ENCODE results near the gene PCNX2. TPM values are rescaled to one million over a fixed set of nuclear protein-coding genes. Genes with fewer than 3 reads are reported as not detected.

Gene PCNX2
- total RNA-seq, 1 donor from 2014 or later, result 48.8 TPM

DNA sequence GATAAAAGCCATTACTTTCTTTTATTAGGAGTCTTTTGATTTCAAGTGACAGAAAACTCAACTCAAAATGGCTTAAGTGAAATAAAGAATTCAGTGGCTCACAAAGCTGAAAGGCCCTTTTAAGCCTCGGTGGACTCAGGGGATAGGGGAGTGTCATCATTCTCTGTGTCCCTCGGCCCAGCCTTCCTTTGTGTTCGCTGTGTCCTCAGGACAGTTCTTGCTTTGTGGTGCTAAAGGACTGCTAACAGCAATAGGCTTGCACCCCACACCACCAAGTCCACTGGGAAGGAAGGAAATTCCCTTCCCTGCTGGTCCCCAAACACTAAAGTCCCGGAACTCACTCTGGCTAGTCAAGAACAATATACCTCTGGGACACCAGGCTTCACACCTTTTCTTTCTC is 216.0 kb downstream of the PCNX2 start:
- intact Hi-C loops (cut with micrococcal nuclease), result no loop called here

DNA sequence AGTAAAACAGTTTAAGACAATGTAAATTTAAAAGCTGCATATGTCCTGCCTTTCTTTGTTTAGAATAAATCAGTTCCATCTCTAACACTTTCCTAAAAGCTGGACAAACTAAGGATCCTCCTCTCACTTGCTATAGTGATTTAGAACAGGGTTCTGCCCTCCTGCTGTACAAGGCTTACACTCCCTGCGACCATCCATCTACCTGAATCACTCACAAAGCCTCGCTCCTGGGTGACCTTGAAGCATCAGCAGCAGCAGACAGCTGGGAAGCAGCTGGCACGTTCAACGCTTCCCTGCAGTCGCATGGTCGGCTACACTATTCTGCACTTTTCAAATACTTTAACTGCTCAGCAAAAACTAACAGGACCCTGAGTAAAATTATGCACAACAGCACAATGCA is 217.1 kb downstream of the PCNX2 start:
- intact Hi-C loops (cut with micrococcal nuclease), result no loop called here

DNA sequence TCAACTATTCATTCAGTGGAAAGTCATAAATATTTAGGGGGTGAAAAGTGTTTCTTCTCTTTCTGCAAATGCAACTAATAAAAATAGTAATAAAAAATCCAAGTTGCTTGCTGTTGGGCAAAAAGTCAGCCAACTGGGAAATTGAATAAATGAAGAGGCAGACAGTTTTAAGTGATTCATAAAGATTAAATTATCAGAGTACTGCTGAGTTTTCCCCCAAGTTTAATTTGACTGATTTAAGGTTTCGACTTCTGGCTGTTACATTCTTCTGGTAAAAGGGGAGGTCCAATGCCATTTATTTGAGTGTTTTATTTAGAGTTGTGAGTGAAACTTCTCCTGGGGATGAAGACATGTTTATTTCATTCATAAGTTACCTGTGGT is 219.6 kb downstream of the PCNX2 start:
- intact Hi-C loops (cut with micrococcal nuclease), result no loop called here

DNA sequence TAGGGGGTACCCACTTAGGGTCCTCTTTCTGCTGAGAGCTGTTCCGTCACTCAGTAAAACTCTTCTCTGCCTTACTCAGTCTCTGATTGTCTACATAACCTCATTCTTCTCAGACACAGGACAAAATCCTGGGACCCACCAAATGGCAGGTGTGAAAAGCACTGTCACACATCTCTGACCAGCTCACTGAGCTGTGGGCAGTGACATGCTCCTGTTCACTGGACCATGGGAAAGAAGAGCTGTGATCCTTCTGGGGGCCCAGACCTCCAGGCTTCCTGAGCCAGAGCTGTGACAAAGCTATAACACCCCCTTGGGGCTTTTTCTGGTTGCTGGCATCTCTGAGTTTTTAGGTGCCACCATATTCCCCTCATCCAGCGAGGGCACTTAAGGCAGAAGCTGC is 229.4 kb downstream of the PCNX2 start:
- intact Hi-C loops (cut with micrococcal nuclease), result no loop called here

DNA sequence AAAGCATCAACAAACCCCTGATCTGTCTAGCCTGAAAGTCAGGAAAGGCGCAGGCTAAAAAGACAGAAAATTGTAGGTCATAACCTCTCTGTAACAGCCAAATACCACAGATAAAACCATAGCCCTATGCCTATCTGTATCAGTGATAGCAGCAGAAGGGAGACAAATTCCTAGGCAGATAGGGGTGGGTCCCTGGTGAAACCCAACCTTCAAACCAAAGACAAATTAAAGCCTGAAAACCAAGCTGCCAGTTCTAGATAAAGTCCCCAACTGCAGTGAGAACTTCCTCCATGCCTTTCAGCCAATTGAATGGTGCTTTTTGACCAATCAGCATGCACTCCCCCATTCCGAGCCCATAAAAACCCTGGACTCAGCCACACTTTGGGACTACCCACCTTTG is 229.8 kb downstream of the PCNX2 start:
- intact Hi-C loops (cut with micrococcal nuclease), result no loop called here

- intact Hi-C loops (cut with micrococcal nuclease), result no loop called here
These were observed 230.5 kb downstream of the PCNX2 start for GRCh38 chr1:233064988-233065387.

- intact Hi-C loops (cut with micrococcal nuclease), result no loop called here
These were observed 232.1 kb downstream of the PCNX2 start for GRCh38 chr1:233063462-233063861.

- intact Hi-C loops (cut with micrococcal nuclease), result no loop called here
These were observed 234.3 kb downstream of the PCNX2 start for GRCh38 chr1:233061265-233061664.

DNA sequence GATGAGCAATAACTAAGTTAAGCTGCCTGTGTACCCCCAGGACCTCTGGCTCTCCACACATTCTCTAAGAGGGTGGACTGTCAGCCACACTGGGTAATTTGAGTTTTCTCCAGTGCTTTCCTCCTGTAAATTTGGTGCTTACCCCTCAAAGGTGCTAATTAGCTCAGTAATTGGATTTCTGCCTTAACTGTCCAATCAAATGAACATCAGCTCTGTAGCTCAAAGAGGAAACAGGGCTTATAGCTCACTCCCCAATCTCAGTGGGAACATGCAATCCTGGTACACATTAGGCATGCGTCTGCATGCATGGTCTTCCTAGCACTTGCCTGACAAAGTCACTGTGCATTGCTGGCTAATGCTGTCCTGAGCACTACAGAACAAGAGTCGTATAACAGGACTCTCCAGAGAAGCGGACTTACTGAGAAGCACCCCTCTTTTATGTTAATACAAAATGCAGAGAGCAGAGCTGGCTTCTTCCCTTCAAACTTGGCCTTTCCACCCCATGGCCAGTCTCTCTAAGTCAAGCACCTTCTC is 235.0 kb downstream of the PCNX2 start:
- intact Hi-C loops (cut with micrococcal nuclease), result no loop called here

GRCh38 chr1:233057836-233058235 is 237.7 kb downstream of the PCNX2 start:
- intact Hi-C loops (cut with micrococcal nuclease), result no loop called here

- intact Hi-C loops (cut with micrococcal nuclease), result no loop called here
These were observed 239.5 kb downstream of the PCNX2 start for GRCh38 chr1:233055879-233056641.

GRCh38 chr1:233045588-233045987 is 249.9 kb downstream of the PCNX2 start:
- intact Hi-C loops (cut with micrococcal nuclease), result no loop called here

- intact Hi-C loops (cut with micrococcal nuclease), result no loop called here
These were observed 252.7 kb downstream of the PCNX2 start for GRCh38 chr1:233042834-233043233.

DNA sequence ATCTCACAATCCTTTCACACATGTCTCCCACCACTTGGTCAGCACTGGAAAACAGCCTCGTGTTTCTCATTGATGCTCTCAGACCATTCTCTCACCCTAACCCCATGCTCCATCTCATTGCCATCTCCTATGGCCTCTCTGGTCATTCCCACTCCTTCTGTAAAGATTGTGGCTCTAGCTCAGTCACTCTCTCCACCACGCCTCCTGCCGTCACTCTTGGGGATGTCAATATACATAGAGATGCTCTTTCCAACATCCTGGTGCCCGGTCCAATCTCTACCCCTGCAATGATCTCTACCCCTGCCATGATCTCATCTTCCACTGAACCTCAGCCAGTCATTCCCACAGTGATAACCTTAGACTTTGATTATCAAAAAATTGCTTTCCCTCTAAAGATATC is 255.0 kb downstream of the PCNX2 start:
- intact Hi-C loops (cut with micrococcal nuclease), result no loop called here

GRCh38 chr1:233038581-233038980 is 256.9 kb downstream of the PCNX2 start:
- intact Hi-C loops (cut with micrococcal nuclease), result no loop called here

- intact Hi-C loops (cut with micrococcal nuclease), result no loop called here
These were observed 257.7 kb downstream of the PCNX2 start for GRCh38 chr1:233037843-233038242.

DNA sequence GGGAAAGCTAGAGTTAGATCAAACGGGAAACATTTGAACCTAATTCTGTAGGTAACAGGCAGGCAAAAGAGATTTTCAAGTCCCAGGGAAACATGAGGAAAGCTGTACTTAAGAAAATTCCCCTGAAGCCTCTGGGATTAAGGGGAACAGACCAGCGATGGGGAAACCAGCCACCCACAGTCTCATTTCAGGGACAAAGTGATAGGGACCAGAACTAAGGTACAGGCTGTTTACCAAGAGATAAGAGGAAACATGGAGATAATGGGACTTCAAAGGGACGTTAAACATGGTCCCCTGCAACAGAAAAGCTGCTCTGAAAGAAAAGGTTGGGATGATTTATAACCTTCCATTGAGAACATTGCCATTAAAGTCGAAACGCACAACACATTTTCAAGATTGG is 260.7 kb downstream of the PCNX2 start:
- intact Hi-C loops (cut with micrococcal nuclease), result no loop called here

GRCh38 chr1:233033361-233033760 is 262.2 kb downstream of the PCNX2 start:
- intact Hi-C loops (cut with micrococcal nuclease), result no loop called here

GRCh38 chr1:233032916-233033315 is 262.6 kb downstream of the PCNX2 start:
- intact Hi-C loops (cut with micrococcal nuclease), result no loop called here

- intact Hi-C loops (cut with micrococcal nuclease), result no loop called here
These were observed 264.0 kb downstream of the PCNX2 start for GRCh38 chr1:233031521-233031920.

DNA sequence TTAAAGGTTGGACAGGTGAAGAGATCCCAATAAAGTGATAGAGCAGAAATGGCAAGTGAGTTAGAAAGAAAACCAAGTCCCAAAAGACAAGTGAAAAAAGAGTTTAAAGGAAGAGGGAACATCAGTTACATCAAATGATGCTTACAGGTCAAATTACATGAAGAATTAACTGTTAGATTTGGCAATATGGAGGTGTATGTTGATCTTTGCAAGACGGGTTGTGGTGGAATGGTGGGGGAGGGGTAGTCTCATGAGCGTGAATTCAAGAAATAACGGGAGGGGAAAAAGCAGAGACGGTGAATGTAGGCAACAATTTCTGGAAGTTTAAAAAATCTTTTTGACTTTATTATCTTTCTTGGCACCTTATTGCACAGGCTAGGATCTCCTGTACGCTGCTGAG is 268.5 kb downstream of the PCNX2 start:
- intact Hi-C loops (cut with micrococcal nuclease), result no loop called here

GRCh38 chr1:233025567-233025966 is 270.0 kb downstream of the PCNX2 start:
- intact Hi-C loops (cut with micrococcal nuclease), result loop anchor here (1.0 kb wide), 1 partner anchor 390 kb away; no protein-coding TSS in a partner anchor

GRCh38 chr1:233025157-233025556 is 270.4 kb downstream of the PCNX2 start:
- intact Hi-C loops (cut with micrococcal nuclease), result loop anchor here (1.0 kb wide), 1 partner anchor 390 kb away; no protein-coding TSS in a partner anchor

Data from T-helper 1 cell treated with Interleukin-12 subunit alpha and Interleukin-12 subunit beta and Interleukin-4 antibody, amounts not matched to agents 30 ng/mL and 1 ng/mL, for 36 hours (primary cell).